ENCODE measurements around the gene PPFIBP2.

Gene PPFIBP2

DNA sequence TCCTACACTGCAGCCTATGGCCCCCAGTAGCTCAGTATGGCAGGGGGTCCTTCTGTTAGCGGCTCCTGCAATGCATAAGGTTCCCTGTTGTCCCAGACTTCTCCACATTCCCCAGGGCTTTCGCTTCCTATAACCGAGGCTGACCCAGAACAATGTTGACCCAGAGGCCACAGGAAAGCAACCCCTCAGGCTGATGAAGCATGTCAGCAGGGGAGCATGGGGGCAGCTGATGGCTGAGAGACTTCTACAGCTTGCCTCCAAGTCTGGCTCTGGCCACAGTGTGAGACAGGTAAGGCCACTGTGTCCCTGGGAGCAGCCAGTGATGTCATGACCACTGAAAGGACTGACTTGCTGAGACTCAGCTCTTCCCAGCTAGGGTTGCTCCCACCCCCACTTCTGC lies 12.5 kb upstream of the PPFIBP2 start:
- TF ChIP-seq, protein P1, sequence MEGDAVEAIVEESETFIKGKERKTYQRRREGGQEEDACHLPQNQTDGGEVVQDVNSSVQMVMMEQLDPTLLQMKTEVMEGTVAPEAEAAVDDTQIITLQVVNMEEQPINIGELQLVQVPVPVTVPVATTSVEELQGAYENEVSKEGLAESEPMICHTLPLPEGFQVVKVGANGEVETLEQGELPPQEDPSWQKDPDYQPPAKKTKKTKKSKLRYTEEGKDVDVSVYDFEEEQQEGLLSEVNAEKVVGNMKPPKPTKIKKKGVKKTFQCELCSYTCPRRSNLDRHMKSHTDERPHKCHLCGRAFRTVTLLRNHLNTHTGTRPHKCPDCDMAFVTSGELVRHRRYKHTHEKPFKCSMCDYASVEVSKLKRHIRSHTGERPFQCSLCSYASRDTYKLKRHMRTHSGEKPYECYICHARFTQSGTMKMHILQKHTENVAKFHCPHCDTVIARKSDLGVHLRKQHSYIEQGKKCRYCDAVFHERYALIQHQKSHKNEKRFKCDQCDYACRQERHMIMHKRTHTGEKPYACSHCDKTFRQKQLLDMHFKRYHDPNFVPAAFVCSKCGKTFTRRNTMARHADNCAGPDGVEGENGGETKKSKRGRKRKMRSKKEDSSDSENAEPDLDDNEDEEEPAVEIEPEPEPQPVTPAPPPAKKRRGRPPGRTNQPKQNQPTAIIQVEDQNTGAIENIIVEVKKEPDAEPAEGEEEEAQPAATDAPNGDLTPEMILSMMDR (IDR thresholded peaks at IDR 0.05; ENCODE audit: control extremely low read depth, extremely low read depth, low read depth, missing control alignments), result no peak
- ChIA-PET CTCF (interaction anchor here (1.0 to 3.6 kb wide), 3 partner anchors 9 to 164 kb away, joined by 3 to 29 read pairs (median 5); partner anchors contain the start of gene PPFIBP2), POLR2A (interaction anchor here (1.0 kb wide), 1 partner anchor 10 kb away, joined by 3 read pairs; no protein-coding TSS in a partner anchor)
- DNase-seq (ENCODE audit: extremely low spot score), result no peak

DNA sequence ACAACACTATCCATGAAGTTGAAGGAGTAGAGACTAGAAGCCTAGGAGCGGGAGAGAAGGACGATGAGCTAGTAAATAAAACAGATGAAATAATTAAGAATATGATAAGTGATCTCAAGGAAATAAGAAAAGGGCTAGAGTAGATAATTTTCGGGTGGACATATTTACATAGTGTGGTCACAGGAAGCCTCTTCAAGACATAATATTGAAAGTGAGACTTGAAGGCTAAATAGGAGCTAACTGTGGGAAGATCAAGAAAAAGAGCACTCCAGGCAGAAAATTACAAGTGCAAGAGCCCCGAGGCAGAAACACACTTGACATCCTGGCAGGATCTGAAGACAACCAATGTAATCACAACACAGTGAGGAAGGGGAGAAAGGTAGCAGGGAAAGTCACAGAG lies 11.9 kb upstream of the PPFIBP2 start:
- no peak for DNase-seq (ENCODE audit: extremely low spot score)
- ChIA-PET CTCF (interaction anchor here (0.7 to 3.6 kb wide), 3 partner anchors 10 to 1123 kb away, joined by 3 to 29 read pairs (median 5); partner anchors contain the start of gene PPFIBP2), POLR2A (interaction anchor here (1.0 kb wide), 1 partner anchor 9 kb away, joined by 3 read pairs; no protein-coding TSS in a partner anchor)
- TF ChIP-seq, protein P1 (IDR thresholded peaks at IDR 0.05; ENCODE audit: control extremely low read depth, extremely low read depth, low read depth, missing control alignments), result no peak

DNA sequence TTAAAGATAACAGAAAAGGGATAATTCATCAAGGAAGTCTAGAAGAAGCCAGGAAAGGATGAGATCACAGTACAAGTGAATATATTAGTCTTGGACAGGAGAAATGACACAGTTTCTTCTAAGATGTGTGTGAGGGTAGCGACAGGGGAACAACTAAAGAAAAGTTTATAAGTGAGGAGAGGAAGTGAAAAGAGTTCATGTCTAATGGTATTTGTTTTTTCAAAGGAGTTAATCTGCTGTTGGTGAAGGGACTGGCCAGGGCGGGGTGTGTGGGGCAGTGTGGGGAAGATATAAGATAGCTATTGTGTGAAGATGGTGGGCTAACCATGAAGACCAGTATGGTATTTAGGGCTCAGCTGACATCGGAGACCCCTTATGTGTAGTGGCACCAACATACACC lies 7.6 kb upstream of the PPFIBP2 start:
- CTCF ChIA-PET, result interaction anchor here (1.0 to 3.1 kb wide), 5 partner anchors 13 to 408 kb away, joined by 3 to 9 read pairs (median 3); no protein-coding TSS in a partner anchor

DNA sequence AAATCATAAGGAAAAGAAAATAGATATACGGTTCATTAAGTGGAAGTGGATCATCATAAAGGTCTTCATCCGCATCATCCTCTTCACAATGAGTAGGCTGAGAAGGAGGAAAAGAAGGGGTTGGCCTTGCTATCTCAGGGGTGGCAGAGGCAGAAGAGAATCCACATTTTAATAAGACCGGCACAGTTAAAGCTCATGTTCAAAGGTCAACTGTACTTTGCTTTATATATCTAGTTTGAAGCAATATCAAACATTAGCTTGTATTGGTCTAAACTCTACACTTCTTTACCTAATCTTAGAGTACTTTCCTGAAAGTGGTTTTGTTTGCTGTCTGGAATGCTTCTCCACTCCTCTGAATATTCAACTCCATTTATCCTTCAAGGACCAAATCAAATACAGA lies 5.7 kb upstream of the PPFIBP2 start:
- ChIA-PET CTCF (interaction anchor here (0.9 to 3.1 kb wide), 6 partner anchors 13 to 74 kb away, joined by 3 to 10 read pairs (median 4); no protein-coding TSS in a partner anchor), POLR2A (no interaction called here)
- TF ChIP-seq, protein P1 (IDR thresholded peaks at IDR 0.05; ENCODE audit: control extremely low read depth, extremely low read depth, low read depth, missing control alignments), result no peak
- no peak for DNase-seq (ENCODE audit: extremely low spot score)

More for the DNA sequence above, 7.6 kb upstream of the PPFIBP2 start:
- TF ChIP-seq, protein P1 (IDR thresholded peaks at IDR 0.05; ENCODE audit: control extremely low read depth, extremely low read depth, low read depth, missing control alignments), result no peak
- DNase-seq (ENCODE audit: extremely low spot score), result no peak
- POLR2A ChIA-PET, result interaction anchor here (0.5 kb wide), 1 partner anchor 168 kb away, joined by 3 read pairs; no protein-coding TSS in a partner anchor

DNA sequence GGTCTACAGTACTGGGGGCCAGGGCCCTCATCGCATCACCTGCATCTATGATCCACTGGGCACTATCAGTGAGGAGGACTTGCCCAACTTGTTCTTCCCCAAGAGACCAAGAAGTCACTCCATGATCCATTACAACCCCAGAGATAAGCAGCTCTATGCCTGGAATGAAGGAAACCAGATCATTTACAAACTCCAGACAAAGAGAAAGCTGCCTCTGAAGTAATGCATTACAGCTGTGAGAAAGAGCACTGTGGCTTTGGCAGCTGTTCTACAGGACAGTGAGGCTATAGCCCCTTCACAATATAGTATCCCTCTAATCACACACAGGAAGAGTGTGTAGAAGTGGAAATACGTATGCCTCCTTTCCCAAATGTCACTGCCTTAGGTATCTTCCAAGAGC lies 3.8 kb upstream of the PPFIBP2 start:
- no peak for DNase-seq (ENCODE audit: extremely low spot score)
- ChIA-PET CTCF (interaction anchor here (1.1 to 5.4 kb wide), 5 partner anchors 9 to 37 kb away, joined by 3 to 55 read pairs (median 28); no protein-coding TSS in a partner anchor), POLR2A (interaction anchor here (0.9 to 1.4 kb wide), 2 partner anchors 8 to 11 kb away, joined by 3 read pairs; no protein-coding TSS in a partner anchor)
- TF ChIP-seq, protein P1 (IDR thresholded peaks at IDR 0.05; ENCODE audit: control extremely low read depth, extremely low read depth, low read depth, missing control alignments), result no peak

DNA sequence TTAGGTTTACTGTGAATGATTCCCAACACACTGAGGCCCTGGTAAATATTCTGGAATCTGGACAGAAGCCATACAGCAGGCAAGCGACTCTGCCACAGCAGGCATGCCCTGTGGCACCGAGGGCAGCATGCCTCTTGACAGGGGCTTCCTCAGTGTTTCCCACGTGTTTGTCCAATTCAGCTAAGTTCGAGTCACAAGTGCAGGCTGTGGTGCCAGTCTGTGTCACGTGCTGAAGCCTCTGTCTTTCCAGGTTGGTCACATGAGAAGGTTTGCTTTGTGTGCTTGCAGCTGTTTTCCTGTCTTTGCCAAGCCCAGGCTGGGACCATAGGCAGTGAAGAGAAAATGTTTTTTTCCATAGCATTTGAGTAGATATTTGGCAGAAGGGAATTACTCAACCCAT lies 2.4 kb upstream of the PPFIBP2 start:
- no peak for DNase-seq (ENCODE audit: extremely low spot score)
- ChIA-PET POLR2A (interaction anchor here (0.8 to 1.4 kb wide), 2 partner anchors 9 to 36 kb away, joined by 3 read pairs; no protein-coding TSS in a partner anchor), CTCF (interaction anchor here (0.8 to 6.5 kb wide), 12 partner anchors 11 to 774 kb away, joined by 3 to 55 read pairs (median 6); partner anchors contain the start of gene EIF3F)
- TF ChIP-seq, protein P1 (IDR thresholded peaks at IDR 0.05; ENCODE audit: control extremely low read depth, extremely low read depth, low read depth, missing control alignments), result no peak
